ENCODE results near the gene HSBP1L1.

Gene HSBP1L1

GRCh38 chr18:79943608-79944125, 20.8 kb upstream of the HSBP1L1 start:
- CTCF ChIA-PET: interaction anchor here (1.7 kb wide), 1 partner anchor 15 kb away, joined by 5 read pairs; no protein-coding TSS in a partner anchor
- DNase-seq (ENCODE audit: extremely low spot score): no peak
- TF ChIP-seq, protein P1, sequence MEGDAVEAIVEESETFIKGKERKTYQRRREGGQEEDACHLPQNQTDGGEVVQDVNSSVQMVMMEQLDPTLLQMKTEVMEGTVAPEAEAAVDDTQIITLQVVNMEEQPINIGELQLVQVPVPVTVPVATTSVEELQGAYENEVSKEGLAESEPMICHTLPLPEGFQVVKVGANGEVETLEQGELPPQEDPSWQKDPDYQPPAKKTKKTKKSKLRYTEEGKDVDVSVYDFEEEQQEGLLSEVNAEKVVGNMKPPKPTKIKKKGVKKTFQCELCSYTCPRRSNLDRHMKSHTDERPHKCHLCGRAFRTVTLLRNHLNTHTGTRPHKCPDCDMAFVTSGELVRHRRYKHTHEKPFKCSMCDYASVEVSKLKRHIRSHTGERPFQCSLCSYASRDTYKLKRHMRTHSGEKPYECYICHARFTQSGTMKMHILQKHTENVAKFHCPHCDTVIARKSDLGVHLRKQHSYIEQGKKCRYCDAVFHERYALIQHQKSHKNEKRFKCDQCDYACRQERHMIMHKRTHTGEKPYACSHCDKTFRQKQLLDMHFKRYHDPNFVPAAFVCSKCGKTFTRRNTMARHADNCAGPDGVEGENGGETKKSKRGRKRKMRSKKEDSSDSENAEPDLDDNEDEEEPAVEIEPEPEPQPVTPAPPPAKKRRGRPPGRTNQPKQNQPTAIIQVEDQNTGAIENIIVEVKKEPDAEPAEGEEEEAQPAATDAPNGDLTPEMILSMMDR (IDR thresholded peaks at IDR 0.05; ENCODE audit: control extremely low read depth, extremely low read depth, low read depth, missing control alignments): no peak
- POLR2A ChIA-PET: no interaction called here

- CTCF ChIA-PET: interaction anchor here (1.3 to 1.7 kb wide), 2 partner anchors 10 to 14 kb away, joined by 3 to 5 read pairs; no protein-coding TSS in a partner anchor
- DNase-seq (ENCODE audit: extremely low spot score): peak; percentile 42
- POLR2A ChIA-PET: interaction anchor here (1.2 kb wide), 2 partner anchors 18 to 89 kb away, joined by 3 read pairs; no protein-coding TSS in a partner anchor
These were observed 20.2 kb upstream of the HSBP1L1 start for GRCh38 chr18:79944126-79944731.

DNA sequence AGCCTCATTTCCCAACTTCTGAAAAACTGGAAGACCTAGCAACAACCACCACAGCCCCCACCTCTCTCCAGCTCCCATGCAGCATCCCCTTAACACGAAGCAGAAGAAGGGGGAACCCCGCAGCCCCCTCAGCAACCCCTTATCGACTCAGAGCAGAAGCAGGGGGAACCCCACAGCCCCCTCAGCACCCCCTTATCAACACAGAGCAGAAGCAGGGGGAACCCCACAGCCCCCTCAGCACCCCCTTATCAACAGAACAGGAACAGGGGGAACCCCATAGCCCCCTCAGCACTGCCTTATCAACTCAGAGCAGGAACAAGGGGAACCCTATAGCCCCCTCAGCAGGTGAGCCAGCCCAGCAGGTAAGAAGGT, 19.7 kb upstream of the HSBP1L1 start:
- CTCF ChIA-PET: interaction anchor here (1.3 to 3.0 kb wide), 3 partner anchors 11 to 18 kb away, joined by 3 to 11 read pairs (median 5); no protein-coding TSS in a partner anchor
- POLR2A ChIA-PET: interaction anchor here (1.2 kb wide), 2 partner anchors 17 to 89 kb away, joined by 3 read pairs; no protein-coding TSS in a partner anchor
- TF ChIP-seq, protein P1 (IDR thresholded peaks at IDR 0.05; ENCODE audit: control extremely low read depth, extremely low read depth, low read depth, missing control alignments): no peak
- DNase-seq (ENCODE audit: extremely low spot score): no peak

More at GRCh38 chr18:79944126-79944731, 20.2 kb upstream of the HSBP1L1 start:
- TF ChIP-seq, protein P1 (IDR thresholded peaks at IDR 0.05; ENCODE audit: control extremely low read depth, extremely low read depth, low read depth, missing control alignments): no peak

DNA sequence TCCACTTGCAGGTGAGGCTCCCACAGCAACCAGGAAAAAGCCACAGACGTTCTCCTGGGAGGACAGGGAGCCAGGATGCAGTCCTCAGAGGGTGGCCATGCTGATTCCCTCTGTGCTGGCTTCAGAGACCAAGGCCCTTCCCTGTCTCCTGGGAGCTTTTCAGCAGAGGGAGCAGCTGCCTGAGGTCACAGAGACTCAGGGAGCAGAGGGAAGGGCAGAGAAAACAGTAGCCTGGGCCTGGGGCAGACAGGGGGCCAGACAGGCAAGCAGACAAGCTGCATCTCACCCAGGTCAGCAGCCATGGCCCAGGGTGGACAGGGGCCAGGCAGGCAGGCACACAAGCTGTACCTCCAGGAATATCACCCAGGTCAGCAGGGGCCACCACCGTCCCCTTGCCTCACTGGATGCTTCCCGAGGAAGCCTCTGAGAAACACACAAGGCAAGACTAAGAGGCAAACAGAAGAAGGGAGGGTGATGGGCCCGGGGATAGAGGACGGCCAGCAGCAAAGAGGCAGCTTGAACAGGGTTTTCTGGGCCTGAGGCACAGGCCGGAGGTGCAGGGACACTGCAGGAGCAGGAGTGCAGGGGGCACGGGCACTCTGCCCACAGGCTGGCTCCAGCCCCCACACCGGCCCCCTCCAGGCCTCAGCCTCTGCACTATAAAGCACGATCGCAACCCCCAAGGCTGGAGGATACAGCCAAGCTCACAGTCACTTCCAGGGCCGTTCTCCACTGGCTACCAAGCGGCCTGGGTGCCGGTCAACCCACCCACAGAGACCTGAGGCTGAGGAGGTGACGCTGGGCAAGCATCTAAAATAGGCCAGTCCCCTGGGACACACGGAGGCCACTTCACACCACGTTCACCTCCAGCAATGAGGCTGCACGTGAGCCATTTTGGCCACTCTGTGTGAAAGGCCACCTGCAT, 19.1 kb upstream of the HSBP1L1 start:
- TF ChIP-seq, protein P1 (IDR thresholded peaks at IDR 0.05; ENCODE audit: control extremely low read depth, extremely low read depth, low read depth, missing control alignments): no peak
- DNase-seq (ENCODE audit: extremely low spot score): no peak
- ChIA-PET CTCF (interaction anchor here (0.8 to 3.0 kb wide), 5 partner anchors 10 to 17 kb away, joined by 3 to 11 read pairs (median 5); no protein-coding TSS in a partner anchor), POLR2A (interaction anchor here (1.2 kb wide), 2 partner anchors 17 to 88 kb away, joined by 3 read pairs; no protein-coding TSS in a partner anchor)

GRCh38 chr18:79947054-79947755, 17.2 kb upstream of the HSBP1L1 start:
- TF ChIP-seq, protein P1 (IDR thresholded peaks at IDR 0.05; ENCODE audit: control extremely low read depth, extremely low read depth, low read depth, missing control alignments): no peak
- ChIA-PET POLR2A (no interaction called here), CTCF (interaction anchor here (0.9 to 3.0 kb wide), 3 partner anchors 12 to 36 kb away, joined by 3 to 11 read pairs (median 8); no protein-coding TSS in a partner anchor)
- DNase-seq (ENCODE audit: extremely low spot score): no peak

Measured in GM10248 (cell line).